Heart left ventricle (tissue), 16 donors: Measurements from ENCODE around the gene ZDBF2. TPM values are rescaled to one million over a fixed set of nuclear protein-coding genes. Genes with fewer than 3 reads are reported as not detected.

ENCODE experiments used
- ATAC-seq, 4 donors: fragments of 200-7000 bp; cut with Tn5 transposase; one replicate each; pipeline ENCODE4 v1.9.1; 2020 to 2022; ENCODE audit warnings: moderate library complexity in 4 of 4, mild to moderate bottlenecking in 3 of 4, moderate number of reproducible peaks in 1 of 4
- DNase-seq, 5 donors: peaks; one replicate each; pipeline ENCODE4 v3.0.0-alpha.2; 2020
- H3K27ac ChIP-seq, 12 donors: fragments of 200-600 bp; sonication (generic) in 4 of 12; one replicate each; pipeline versions ENCODE4 v1.5.0 to v1.8.0; 2016 to 2022; ENCODE audit warnings: mild to moderate bottlenecking in 2 of 12
- H3K27me3 ChIP-seq, 9 donors: fragments of 200-600 bp; sonication (generic) in 2 of 9; one replicate each; pipeline versions ENCODE4 v1.5.1 to v1.8.0; 2016 to 2022; ENCODE audit warnings: mild to moderate bottlenecking in 3 of 9
- H3K36me3 ChIP-seq, 9 donors: fragments of 200-600 bp; sonication (generic) in 2 of 9; one replicate each; pipeline versions ENCODE4 v1.5.0 to v1.8.0; 2018 to 2022; ENCODE audit warnings: mild to moderate bottlenecking in 2 of 9
- H3K4me1 ChIP-seq, 12 donors: fragments of 200-600 bp; sonication (generic) in 4 of 12; one replicate each; pipeline versions ENCODE4 v1.5.0 to v1.8.0; 2016 to 2022; ENCODE audit warnings: mild to moderate bottlenecking in 3 of 12
- H3K4me3 ChIP-seq, 12 donors: fragments of 200-600 bp; sonication (generic) in 4 of 12; one replicate each; pipeline versions ENCODE4 v1.5.0 to v1.8.0; 2017 to 2022; ENCODE audit warnings: mild to moderate bottlenecking in 9 of 12, moderate library complexity in 4 of 12
- H3K9me3 ChIP-seq, 12 donors: fragments of 200-600 bp; sonication (generic) in 4 of 12; one replicate each; pipeline versions ENCODE4 v1.5.0 to v1.8.0; 2016 to 2022; ENCODE audit warnings: mild to moderate bottlenecking in 1 of 12
- CTCF ChIP-seq, 12 donors: fragments of 200-600 bp; sonication (generic) in 4 of 12; IDR thresholded peaks; one replicate each; pipeline versions ENCODE4 v1.5.0 to v1.8.0; 2018 to 2022; ENCODE audit warnings: antibody characterized with exemption in 12 of 12, mild to moderate bottlenecking in 5 of 12
- POLR2A ChIP-seq, 2 donors: fragments of 450-650 bp; IDR thresholded peaks; one replicate each; pipeline ENCODE4 v1.6.1; 2017; ENCODE audit warnings: antibody characterized with exemption in 2 of 2, mild to moderate bottlenecking in 2 of 2, moderate library complexity in 2 of 2
- whole genome bisulfite sequencing, 4 donors: extraction: QIAGEN DNeasy Blood & Tissue Kit in 2 of 4; methylation state at CpG; one replicate each; pipeline versions ENCODE4 v1.1.5 to v1.1.7; 2013 to 2018; 5-methylcytosine and 5-hydroxymethylcytosine counted together
- intact Hi-C, 10 donors: fragments of 100-400 bp; cut with DNase I; formaldehyde crosslinking; loops; one replicate each; pipeline versions ENCODE4 v1.11.1 to v1.14.2; 2022
- polyA plus RNA-seq, 2 donors: library from polyadenylated mRNA; stranded (reverse); fragments of 200-250 nt; gene quantifications; one replicate each; pipeline ENCODE4 v1.2.3, GENCODE V29; 2013
- total RNA-seq, 9 donors: library from RNA; depleted of rRNA in 2 of 9; stranded (reverse); fragments of >200 nt in 2 of 9; fragmentation: NEBNext Ultra II Directional in 3 of 9; extraction: Animal tissue kit (Norgen Biotek cat#: 25700) in 3 of 9; gene quantifications; one replicate each; pipeline versions ENCODE4 v1.1.0 to v1.2.4, GENCODE V29; 2016 to 2023
- donor health status: ischemic (EF 13 %, LVEDD 7.1; RV severe dilation, severe dysfunction).
- donor health status: healthy with polysubstance abuse.
- donor health status: DM: no; HTN: yes; CAD: no.
- donor health status: DM: no; HTN: no; CAD: no.
- donor health status: ischemic (EF 25% LVEDD 6.9; RV normal size, moderate dysfunction).
- donor health status: ischemic (EF 25% LVEDD 5.7; RV mildly dilated, moderate dysfunction).
- donor health status: healthy.
- donor health status: DM: yes; HTN: yes; CAD: no.
- donor health status: ischemic (EF 35%, LVEDD 5.7; RV mildly dilated, moderate dysfunction).
- donor health status: nonischemic (EF 11% LVEDD 7.7; RV severe dilation, severe dysfunction).
- donor health status: DM: yes; HTN: yes; CAD: no.
- donor health status: PGD.
- donor health status: ischemic (EF 29% LVEDD 5.4; RV normal size, mild dysfunction).
- donor health status: nonischemic (EF 23%, LVEDD 6.1; RV moderate dilation, normal function).

The ZDBF2 gene
- total and polyA plus RNA-seq, 11 donors = 1.2 to 14.8 (median 7.9) TPM

GRCh38 chr2:206345606-206346005, 71.1 kb downstream of the ZDBF2 start:
- DNase-seq = no peak
- WGBS, 4 donors = 77 to 86% (median 85%) methylated on average over 3 of the region's 3 CpGs
- Histone ChIP-seq H3K4me3 (no peak overlapping the region), H3K4me1 (no peaks in the 10 kb centered on the region), H3K27me3 (no peaks in the 10 kb centered on the region), H3K27ac (no peak overlapping the region), H3K9me3 (peaks cover 0 to 7% (median 0%) of the 10 kb centered on the region in 12 donors), H3K36me3 (no peaks in the 10 kb centered on the region)
- no peak for ATAC-seq
- intact Hi-C loops = no loop called here
- TF ChIP-seq POLR2A (IDR thresholded peaks at IDR 0.05) (no peak), CTCF (IDR thresholded peaks at IDR 0.05) (no peak)

- intact Hi-C loops = no loop called here
Measured at GRCh38 chr2:206349375-206349774, 74.9 kb downstream of the ZDBF2 start.

GRCh38 chr2:206352571-206352970, 78.1 kb downstream of the ZDBF2 start:
- peaks cover 0 to 7% (median 0%) of the 10 kb centered on the region in 12 donors for H3K9me3 ChIP-seq
- intact Hi-C loops = no loop called here
- no peak overlapping the region for H3K4me3 ChIP-seq
- H3K36me3 ChIP-seq = no peaks in the 10 kb centered on the region
- H3K27ac ChIP-seq = no peak overlapping the region
- DNase-seq = no peak
- TF ChIP-seq POLR2A (IDR thresholded peaks at IDR 0.05) (no peak), CTCF (IDR thresholded peaks at IDR 0.05) (no peak)
- WGBS, 4 donors = 45 to 63% (median 48%) methylated on average over 1 of the region's 1 CpG
- no peaks in the 10 kb centered on the region for H3K27me3 ChIP-seq
- ATAC-seq = no peak
- H3K4me1 ChIP-seq = no peaks in the 10 kb centered on the region

More at GRCh38 chr2:206349375-206349774, 74.9 kb downstream of the ZDBF2 start:
- H3K27ac ChIP-seq = no peak overlapping the region
- no peaks in the 10 kb centered on the region for H3K36me3 ChIP-seq
- ATAC-seq = no peak
- H3K4me3 ChIP-seq = no peak overlapping the region
- TF ChIP-seq POLR2A (IDR thresholded peaks at IDR 0.05) = no peak
- no peak for TF ChIP-seq CTCF (IDR thresholded peaks at IDR 0.05)
- no peaks in the 10 kb centered on the region for H3K27me3 ChIP-seq
- no peak for DNase-seq
- no peaks in the 10 kb centered on the region for H3K4me1 ChIP-seq
- 75 to 83% (median 78%) methylated on average over 3 of the region's 3 CpGs for WGBS, 4 donors
- peaks cover 0 to 7% (median 0%) of the 10 kb centered on the region in 12 donors for H3K9me3 ChIP-seq

GRCh38 chr2:206353685-206354084, 79.2 kb downstream of the ZDBF2 start:
- no peaks in the 10 kb centered on the region for H3K27me3 ChIP-seq
- 81 to 86% (median 83%) methylated on average over 1 of the region's 1 CpG for WGBS, 4 donors
- H3K4me3 ChIP-seq = no peak overlapping the region
- H3K9me3 ChIP-seq = peaks cover 0 to 16% (median 0%) of the 10 kb centered on the region in 12 donors
- intact Hi-C loops = no loop called here
- no peak for ATAC-seq
- no peak overlapping the region for H3K27ac ChIP-seq
- TF ChIP-seq POLR2A (IDR thresholded peaks at IDR 0.05) (no peak), CTCF (IDR thresholded peaks at IDR 0.05) (peak in 1 of 12 donors; percentile 17)
- DNase-seq = no peak
- H3K36me3 ChIP-seq = no peaks in the 10 kb centered on the region
- H3K4me1 ChIP-seq = no peaks in the 10 kb centered on the region
